Breast epithelium (tissue), 4 donors: ENCODE measurements around the gene GRIP1. TPM values are rescaled to one million over a fixed set of nuclear protein-coding genes. Genes with fewer than 3 reads are reported as not detected.

Source experiments
- DNase-seq, 2 donors: peaks; one replicate each; pipeline ENCODE4 v3.0.0-alpha.2; 2019; ENCODE audit warnings: low spot score in 2 of 2
- H3K27ac ChIP-seq, 2 donors: fragments of 200-600 bp; sonication (generic) in 1 of 2; one replicate each; pipeline ENCODE4 v1.5.1; 2016 to 2019; ENCODE audit warnings: mild to moderate bottlenecking in 1 of 2
- H3K27me3 ChIP-seq, 2 donors: fragments of 200-600 bp; sonication (generic) in 1 of 2; one replicate each; pipeline versions ENCODE4 v1.5.1 to v1.6.0; 2017 to 2019; ENCODE audit warnings: control low read depth in 1 of 2, mild to moderate bottlenecking in 1 of 2
- H3K36me3 ChIP-seq: fragments of 200-600 bp; one replicate; pipeline ENCODE4 v1.5.1; 2019
- H3K4me1 ChIP-seq, 2 donors: fragments of 200-600 bp; sonication (generic); one replicate each; pipeline ENCODE4 v1.5.1; 2016 to 2019; ENCODE audit warnings: control low read depth in 1 of 2
- H3K4me3 ChIP-seq, 3 donors: fragments of 200-600 bp; sonication (generic); 1 replicate in 2 of 3; 2 replicates in 1 of 3; pipeline ENCODE4 v1.5.1; 2016 to 2019; ENCODE audit warnings: mild to moderate bottlenecking in 3 of 3, moderate library complexity in 2 of 3
- H3K9me3 ChIP-seq, 2 donors: fragments of 200-600 bp; sonication (generic) in 1 of 2; one replicate each; pipeline ENCODE4 v1.5.1; 2016 to 2019; ENCODE audit warnings: control low read depth in 1 of 2
- POLR2A ChIP-seq: fragments of 450-650 bp; IDR thresholded peaks from one replicate; pipeline ENCODE4 v1.6.1; 2016; ENCODE audit warnings: antibody characterized with exemption, mild to moderate bottlenecking, moderate library complexity
- POLR2AphosphoS5 ChIP-seq, 3 donors: sonication (generic); formaldehyde crosslinking; IDR thresholded peaks; one replicate each; pipeline ENCODE4 v1.6.1; 2017; ENCODE audit warnings: antibody characterized with exemption in 3 of 3
- intact Hi-C: fragments of 100-400 bp; cut with DNase I; formaldehyde crosslinking; loops from one replicate; pipeline ENCODE4 v1.15.1; 2023; ENCODE audit warnings: low total_unique reads
- total RNA-seq, 3 donors: library from RNA; depleted of rRNA; stranded (reverse); fragments of >200 nt; gene quantifications; one replicate each; pipeline ENCODE4 v1.1.0, GENCODE V29; 2016
- TF ChIP-seq, protein P1 (sequence below), 3 donors: fragments of 450-650 bp; IDR thresholded peaks; one replicate each; pipeline ENCODE4 v1.5.1; 2016 to 2017; ENCODE audit warnings: antibody characterized with exemption in 3 of 3, mild to moderate bottlenecking in 3 of 3, moderate library complexity in 3 of 3

GRIP1 gene
- total RNA-seq, 3 donors from 2014 or later, result 0.48 to 6.3 (median 2.9) TPM

DNA sequence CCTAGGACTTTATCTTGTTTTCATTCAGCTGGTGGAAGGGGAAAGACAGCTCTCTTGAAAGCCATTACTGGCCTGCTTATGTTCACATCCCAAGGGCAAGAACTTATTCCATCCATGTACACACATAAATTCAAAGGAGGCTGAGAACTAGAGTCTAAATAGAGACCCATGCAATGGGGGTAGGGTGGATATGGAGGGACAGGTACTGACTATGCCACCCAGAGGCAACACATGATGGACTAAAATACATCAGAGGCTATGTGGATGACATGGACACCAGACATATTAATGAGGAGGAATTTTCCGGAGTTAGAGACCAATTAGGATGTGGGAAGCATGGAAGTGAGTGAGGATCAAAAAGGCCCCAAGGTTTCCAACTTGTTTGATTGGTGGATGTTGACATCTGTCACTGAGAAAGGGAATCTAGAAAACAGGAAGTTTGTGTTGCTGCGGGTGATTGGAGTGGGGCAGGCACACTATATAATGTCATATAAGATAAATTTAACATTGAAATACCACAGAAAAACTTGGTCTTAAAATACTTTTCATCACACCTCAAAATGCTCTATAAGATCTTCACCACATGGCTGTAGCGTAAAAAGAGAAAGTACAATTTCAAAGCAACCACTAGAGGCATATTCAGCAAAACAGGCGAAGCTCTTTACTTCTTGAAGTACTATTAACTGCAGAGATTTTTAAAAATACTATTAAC is 130.4 kb downstream of the GRIP1 start:
- TF ChIP-seq, protein P1, sequence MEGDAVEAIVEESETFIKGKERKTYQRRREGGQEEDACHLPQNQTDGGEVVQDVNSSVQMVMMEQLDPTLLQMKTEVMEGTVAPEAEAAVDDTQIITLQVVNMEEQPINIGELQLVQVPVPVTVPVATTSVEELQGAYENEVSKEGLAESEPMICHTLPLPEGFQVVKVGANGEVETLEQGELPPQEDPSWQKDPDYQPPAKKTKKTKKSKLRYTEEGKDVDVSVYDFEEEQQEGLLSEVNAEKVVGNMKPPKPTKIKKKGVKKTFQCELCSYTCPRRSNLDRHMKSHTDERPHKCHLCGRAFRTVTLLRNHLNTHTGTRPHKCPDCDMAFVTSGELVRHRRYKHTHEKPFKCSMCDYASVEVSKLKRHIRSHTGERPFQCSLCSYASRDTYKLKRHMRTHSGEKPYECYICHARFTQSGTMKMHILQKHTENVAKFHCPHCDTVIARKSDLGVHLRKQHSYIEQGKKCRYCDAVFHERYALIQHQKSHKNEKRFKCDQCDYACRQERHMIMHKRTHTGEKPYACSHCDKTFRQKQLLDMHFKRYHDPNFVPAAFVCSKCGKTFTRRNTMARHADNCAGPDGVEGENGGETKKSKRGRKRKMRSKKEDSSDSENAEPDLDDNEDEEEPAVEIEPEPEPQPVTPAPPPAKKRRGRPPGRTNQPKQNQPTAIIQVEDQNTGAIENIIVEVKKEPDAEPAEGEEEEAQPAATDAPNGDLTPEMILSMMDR (IDR thresholded peaks at IDR 0.05), result no peak
- no peak for TF ChIP-seq POLR2AphosphoS5 (IDR thresholded peaks at IDR 0.05)
- no peak for TF ChIP-seq POLR2A
- Histone ChIP-seq H3K36me3 (no peaks in the 10 kb centered on the region), H3K4me3 (no peak overlapping the region), H3K27me3 (no peaks in the 10 kb centered on the region), H3K27ac (no peak overlapping the region), H3K4me1 (no peaks in the 10 kb centered on the region), H3K9me3 (no peaks in the 10 kb centered on the region)
- no peak for DNase-seq
- intact Hi-C loops, result no loop called here

DNA sequence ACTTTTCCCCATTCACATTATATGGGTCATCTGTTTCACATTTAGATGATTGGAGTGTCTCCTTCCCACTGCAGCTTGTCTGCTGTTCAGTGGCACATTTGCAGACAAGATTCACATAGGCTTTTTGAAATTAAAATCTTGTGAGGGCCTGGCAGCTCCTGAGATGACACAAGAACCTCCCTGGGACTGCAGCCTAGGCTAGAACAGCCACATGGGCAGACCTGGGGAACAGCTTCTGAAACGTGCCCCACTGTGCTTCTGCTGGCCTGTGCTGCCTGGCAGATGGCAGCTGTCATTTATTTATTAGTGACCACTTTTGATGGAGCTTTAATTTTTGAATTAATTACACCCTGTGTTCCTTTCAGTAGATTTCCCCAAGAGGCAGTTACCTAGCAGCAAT is 137.4 kb downstream of the GRIP1 start:
- no peaks in the 10 kb centered on the region for H3K4me1 ChIP-seq
- intact Hi-C loops, result no loop called here

DNA sequence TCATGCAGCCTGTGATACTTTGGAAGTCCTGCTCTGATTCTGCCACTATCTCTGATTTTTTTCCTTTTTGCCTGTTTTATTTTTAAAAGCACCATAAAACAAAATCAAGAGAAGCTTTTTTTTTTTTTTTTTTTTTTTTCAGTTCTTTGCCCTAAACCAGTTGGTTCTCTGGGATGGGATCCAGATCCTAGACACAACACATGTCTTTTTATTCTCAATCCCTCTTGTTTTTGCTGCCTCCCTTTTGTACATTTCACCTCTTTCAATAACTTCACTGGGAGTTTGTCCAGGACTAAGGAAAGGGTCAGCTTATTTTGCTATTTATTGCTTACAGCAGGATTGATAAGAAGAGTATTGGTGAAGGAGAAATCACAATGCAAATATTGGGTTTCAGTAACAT is 139.4 kb downstream of the GRIP1 start:
- H3K4me1 ChIP-seq, result no peaks in the 10 kb centered on the region
- TF ChIP-seq, protein P1 (IDR thresholded peaks at IDR 0.05), result no peak
- TF ChIP-seq POLR2A, result no peak
- no peak for TF ChIP-seq POLR2AphosphoS5 (IDR thresholded peaks at IDR 0.05)
- H3K4me3 ChIP-seq, result no peak overlapping the region
- H3K9me3 ChIP-seq, result no peaks in the 10 kb centered on the region
- no peak overlapping the region for H3K27ac ChIP-seq
- no peak for DNase-seq
- no peaks in the 10 kb centered on the region for H3K36me3 ChIP-seq
- intact Hi-C loops, result no loop called here
- H3K27me3 ChIP-seq, result no peaks in the 10 kb centered on the region

More for the DNA sequence above, 137.4 kb downstream of the GRIP1 start:
- no peaks in the 10 kb centered on the region for H3K36me3 ChIP-seq
- TF ChIP-seq POLR2AphosphoS5 (IDR thresholded peaks at IDR 0.05) (no peak), POLR2A (no peak)
- TF ChIP-seq, protein P1 (IDR thresholded peaks at IDR 0.05), result no peak
- no peak overlapping the region for H3K4me3 ChIP-seq
- no peaks in the 10 kb centered on the region for H3K9me3 ChIP-seq
- DNase-seq, result no peak
- no peak overlapping the region for H3K27ac ChIP-seq
- H3K27me3 ChIP-seq, result no peaks in the 10 kb centered on the region

DNA sequence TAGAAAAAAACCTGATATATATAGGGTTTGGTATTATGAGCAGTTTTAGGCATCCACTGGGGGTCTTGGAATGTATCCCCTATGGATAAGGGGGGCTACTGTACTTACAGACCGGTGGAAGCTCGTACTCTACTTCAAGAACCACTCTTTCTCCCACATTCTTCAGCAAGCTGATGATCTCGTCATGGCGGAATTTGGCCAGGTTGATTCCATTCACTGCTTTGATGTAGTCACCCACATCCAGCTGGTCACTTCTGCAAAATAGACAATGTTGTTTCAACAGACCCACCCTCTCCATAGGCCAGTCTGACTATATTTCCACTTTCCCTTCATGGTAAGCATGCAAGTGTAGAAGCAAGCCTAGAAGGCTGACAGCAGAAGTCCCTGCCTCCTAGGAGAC is 139.9 kb downstream of the GRIP1 start:
- H3K9me3 ChIP-seq, result no peaks in the 10 kb centered on the region
- TF ChIP-seq, protein P1 (IDR thresholded peaks at IDR 0.05), result no peak
- TF ChIP-seq POLR2A, result no peak
- no peak for TF ChIP-seq POLR2AphosphoS5 (IDR thresholded peaks at IDR 0.05)
- intact Hi-C loops, result no loop called here
- H3K27ac ChIP-seq, result no peak overlapping the region
- DNase-seq, result no peak
- no peaks in the 10 kb centered on the region for H3K27me3 ChIP-seq
- no peaks in the 10 kb centered on the region for H3K4me1 ChIP-seq
- H3K36me3 ChIP-seq, result no peaks in the 10 kb centered on the region
- no peak overlapping the region for H3K4me3 ChIP-seq

DNA sequence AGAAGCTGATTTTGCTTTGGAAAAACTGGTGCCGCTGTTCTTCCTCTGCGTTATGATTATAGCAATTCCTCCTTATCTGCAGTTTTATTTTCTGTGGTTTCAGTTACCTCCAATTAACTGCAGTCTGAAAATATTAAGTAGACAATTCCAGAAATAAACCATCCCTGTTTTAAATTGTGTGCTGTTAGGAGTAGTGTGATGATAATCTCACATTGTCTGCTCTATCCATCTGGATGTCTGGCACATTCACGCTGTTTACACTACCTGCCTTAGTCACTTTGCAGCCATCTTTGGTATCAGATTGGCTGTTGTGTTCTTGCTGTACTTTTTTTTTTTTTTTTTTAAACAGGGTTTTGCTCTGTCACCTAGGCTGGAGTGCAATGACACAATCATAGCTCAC is 141.0 kb downstream of the GRIP1 start:
- H3K4me1 ChIP-seq, result no peaks in the 10 kb centered on the region
- no peak overlapping the region for H3K4me3 ChIP-seq
- H3K27me3 ChIP-seq, result no peaks in the 10 kb centered on the region
- no peak overlapping the region for H3K27ac ChIP-seq
- no peaks in the 10 kb centered on the region for H3K9me3 ChIP-seq
- DNase-seq, result no peak
- intact Hi-C loops, result no loop called here
- no peak for TF ChIP-seq POLR2A
- TF ChIP-seq POLR2AphosphoS5 (IDR thresholded peaks at IDR 0.05), result no peak
- TF ChIP-seq, protein P1 (IDR thresholded peaks at IDR 0.05), result no peak
- no peaks in the 10 kb centered on the region for H3K36me3 ChIP-seq
